Activated CD8-positive, alpha-beta T cell treated with anti-CD3 and anti-CD28 coated beads for 36 hours (primary cell): ENCODE measurements around the gene ATOH8. TPM values are rescaled to one million over a fixed set of nuclear protein-coding genes. Genes with fewer than 3 reads are reported as not detected.

Source experiments
- ATAC-seq: fragments of 200-7000 bp; cut with Tn5 transposase; one replicate; pipeline ENCODE4 v1.10.0; 2021; ENCODE audit warnings: mild to moderate bottlenecking, moderate library complexity
- CTCF ChIA-PET: fragments of 350-600 bp; sonication (Branson Sonifier 250); formaldehyde crosslinking; loops from one replicate; lab custom pipeline; 2021; ENCODE audit warnings: antibody characterized with exemption; lab: Charles Lee
- POLR2A ChIA-PET: fragments of 350-600 bp; sonication (Branson Sonifier 250); formaldehyde crosslinking; loops from one replicate; lab custom pipeline; 2021; ENCODE audit warnings: antibody characterized with exemption; lab: Charles Lee
- DNase-seq: peaks from one replicate; pipeline ENCODE4 v3.0.0-alpha.2; 2020
- H3K27ac Mint-ChIP-seq: one replicate; pipeline ENCODE4 v1.8.0; 2021; ENCODE audit warnings: mild to moderate bottlenecking, mixed read lengths
- H3K27me3 Mint-ChIP-seq: one replicate; pipeline ENCODE4 v1.8.0; 2021; ENCODE audit warnings: mixed read lengths
- H3K36me3 Mint-ChIP-seq: one replicate; pipeline ENCODE4 v1.8.0; 2021; ENCODE audit warnings: low read depth, mixed read lengths
- H3K4me1 Mint-ChIP-seq: one replicate; pipeline ENCODE4 v1.8.0; 2021; ENCODE audit warnings: low read depth, mixed read lengths
- H3K4me3 Mint-ChIP-seq: one replicate; pipeline ENCODE4 v1.8.0; 2021; ENCODE audit warnings: mild to moderate bottlenecking, moderate library complexity, mixed read lengths
- H3K9me3 Mint-ChIP-seq: one replicate; pipeline ENCODE4 v1.8.0; 2021; ENCODE audit warnings: mixed read lengths
- intact Hi-C: fragments of 100-400 bp; cut with micrococcal nuclease; formaldehyde crosslinking; loops from one replicate; pipeline ENCODE4 v1.10.0; 2022
- total RNA-seq, 2 experiments: library from RNA; stranded (reverse); gene quantifications; one replicate each; pipeline ENCODE4 v1.2.3, GENCODE V29; 2021
- TF ChIP-seq, protein P1 (sequence below): fragments of 200-600 bp; IDR thresholded peaks from one replicate; pipeline ENCODE4 v1.8.0; 2022; ENCODE audit warnings: antibody characterized with exemption, mild to moderate bottlenecking

ATOH8 gene
- total RNA-seq, 2 experiments from 2014 or later = not detected

- TF ChIP-seq, protein P1, sequence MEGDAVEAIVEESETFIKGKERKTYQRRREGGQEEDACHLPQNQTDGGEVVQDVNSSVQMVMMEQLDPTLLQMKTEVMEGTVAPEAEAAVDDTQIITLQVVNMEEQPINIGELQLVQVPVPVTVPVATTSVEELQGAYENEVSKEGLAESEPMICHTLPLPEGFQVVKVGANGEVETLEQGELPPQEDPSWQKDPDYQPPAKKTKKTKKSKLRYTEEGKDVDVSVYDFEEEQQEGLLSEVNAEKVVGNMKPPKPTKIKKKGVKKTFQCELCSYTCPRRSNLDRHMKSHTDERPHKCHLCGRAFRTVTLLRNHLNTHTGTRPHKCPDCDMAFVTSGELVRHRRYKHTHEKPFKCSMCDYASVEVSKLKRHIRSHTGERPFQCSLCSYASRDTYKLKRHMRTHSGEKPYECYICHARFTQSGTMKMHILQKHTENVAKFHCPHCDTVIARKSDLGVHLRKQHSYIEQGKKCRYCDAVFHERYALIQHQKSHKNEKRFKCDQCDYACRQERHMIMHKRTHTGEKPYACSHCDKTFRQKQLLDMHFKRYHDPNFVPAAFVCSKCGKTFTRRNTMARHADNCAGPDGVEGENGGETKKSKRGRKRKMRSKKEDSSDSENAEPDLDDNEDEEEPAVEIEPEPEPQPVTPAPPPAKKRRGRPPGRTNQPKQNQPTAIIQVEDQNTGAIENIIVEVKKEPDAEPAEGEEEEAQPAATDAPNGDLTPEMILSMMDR = no peak
- Mint-ChIP-seq H3K4me3 (no peak overlapping the region), H3K36me3 (no peaks in the 10 kb centered on the region), H3K27me3 (no peaks in the 10 kb centered on the region), H3K9me3 (no peaks in the 10 kb centered on the region), H3K4me1 (no peaks in the 10 kb centered on the region), H3K27ac (no peak overlapping the region)
- intact Hi-C loops = no loop called here
- ChIA-PET POLR2A (no interaction called here), CTCF (interaction anchor here (1.3 to 1.9 kb wide), 2 partner anchors 22 to 42 kb away, joined by 3 to 4 read pairs; no protein-coding TSS in a partner anchor)
- no peak for ATAC-seq
- no peak for DNase-seq
These were observed 38.1 kb downstream of the ATOH8 start for GRCh38 chr2:85791704-85792565.

- CTCF ChIA-PET = interaction anchor here (1.3 to 1.9 kb wide), 2 partner anchors 21 to 43 kb away, joined by 3 to 4 read pairs; no protein-coding TSS in a partner anchor
- H3K27me3 Mint-ChIP-seq = peaks cover 1% of the 10 kb centered on the region
- TF ChIP-seq, protein P1 = no peak
- intact Hi-C loops = no loop called here
- H3K4me1 Mint-ChIP-seq = no peaks in the 10 kb centered on the region
- ATAC-seq (no peak), DNase-seq (no peak)
- H3K36me3 Mint-ChIP-seq = no peaks in the 10 kb centered on the region
- no peak overlapping the region for H3K27ac Mint-ChIP-seq
- POLR2A ChIA-PET = no interaction called here
- H3K4me3 Mint-ChIP-seq = no peak overlapping the region
- H3K9me3 Mint-ChIP-seq = no peaks in the 10 kb centered on the region
These were observed 39.1 kb downstream of the ATOH8 start for GRCh38 chr2:85792783-85793441.

DNA sequence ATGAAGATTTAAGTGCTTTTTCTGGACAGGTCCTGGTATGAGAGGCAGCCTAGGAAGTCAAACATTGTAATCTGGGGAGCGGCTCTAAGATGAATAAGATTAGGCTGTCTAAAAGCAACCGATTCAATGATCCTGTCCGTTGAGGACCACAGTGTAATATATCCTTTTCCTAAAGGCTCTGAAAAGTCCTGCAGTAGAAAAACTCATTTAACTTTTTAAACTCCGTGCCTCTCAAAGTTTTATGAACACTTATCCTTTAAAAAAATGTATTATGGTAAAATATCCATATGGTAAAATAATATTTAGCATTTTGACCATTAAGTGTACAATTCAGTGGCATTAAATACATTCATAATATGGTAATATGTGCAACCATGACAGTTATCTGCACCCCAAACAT lies 39.8 kb downstream of the ATOH8 start:
- ChIA-PET CTCF (interaction anchor here (1.9 kb wide), 1 partner anchor 20 kb away, joined by 4 read pairs; no protein-coding TSS in a partner anchor), POLR2A (no interaction called here)
- TF ChIP-seq, protein P1 = no peak
- no peaks in the 10 kb centered on the region for H3K4me1 Mint-ChIP-seq
- DNase-seq (no peak), ATAC-seq (no peak)
- H3K4me3 Mint-ChIP-seq = no peak overlapping the region
- H3K36me3 Mint-ChIP-seq = no peaks in the 10 kb centered on the region
- H3K27ac Mint-ChIP-seq = no peak overlapping the region
- H3K9me3 Mint-ChIP-seq = no peaks in the 10 kb centered on the region
- intact Hi-C loops = no loop called here
- peaks cover 5% of the 10 kb centered on the region for H3K27me3 Mint-ChIP-seq

GRCh38 chr2:85794038-85794441 lies 40.2 kb downstream of the ATOH8 start:
- POLR2A ChIA-PET = no interaction called here
- no peaks in the 10 kb centered on the region for H3K4me1 Mint-ChIP-seq
- intact Hi-C loops = no loop called here
- H3K36me3 Mint-ChIP-seq = no peaks in the 10 kb centered on the region
- ATAC-seq (no peak), DNase-seq (no peak)
- no peak overlapping the region for H3K4me3 Mint-ChIP-seq
- TF ChIP-seq, protein P1 = no peak
- CTCF ChIA-PET = interaction anchor here (1.9 kb wide), 1 partner anchor 65 kb away, joined by 4 read pairs; no protein-coding TSS in a partner anchor
- no peak overlapping the region for H3K27ac Mint-ChIP-seq
- peaks cover 5% of the 10 kb centered on the region for H3K27me3 Mint-ChIP-seq
- no peaks in the 10 kb centered on the region for H3K9me3 Mint-ChIP-seq
